H1 (cell line): ENCODE results near the gene UPP1. TPM values are rescaled to one million over a fixed set of nuclear protein-coding genes. Genes with fewer than 3 reads are reported as not detected.

Experiments used
- CTCF ChIA-PET: fragments of 300-600 bp; sonication (Branson Sonifier 250); formaldehyde crosslinking; loops from one replicate; lab custom pipeline; 2021; ENCODE audit not compliant: partially characterized antibody; lab: Charles Lee
- POLR2A ChIA-PET: fragments of 300-600 bp; sonication (Branson Sonifier 250); formaldehyde crosslinking; loops from one replicate; lab custom pipeline; 2021; ENCODE audit warnings: inconsistent platforms; ENCODE audit not compliant: partially characterized antibody; lab: Charles Lee
- DNase-seq, 2 experiments: peaks; one replicate each; pipeline versions ENCODE4 v3.0.0 to v3.0.0-alpha.2; 2010 to 2022; ENCODE audit warnings: low spot score in 2 of 2, low read depth in 1 of 2, mixed read lengths in 1 of 2
- FAIRE-seq: peaks from 2 replicates; lab custom pipeline; 2011; peaks lifted over from hg19 to GRCh38; lab: Jason Lieb, UNC
- H2AFZ ChIP-seq: 2 replicates; pipeline ENCODE4 v1.8.1; 2012; ENCODE audit warnings: low read length, inconsistent platforms
- H2AK5ac ChIP-seq: 2 replicates; pipeline ENCODE4 v1.6.1; 2013; ENCODE audit warnings: low read depth, low read length
- H2BK120ac ChIP-seq: replicated peaks from 2 replicates; pipeline ENCODE3; 2013; ENCODE audit warnings: low read depth, low read length, inconsistent platforms
- H2BK12ac ChIP-seq: 2 replicates; pipeline ENCODE4 v1.6.1; 2013; ENCODE audit warnings: low read depth, low read length
- H2BK15ac ChIP-seq: 2 replicates; pipeline ENCODE4 v1.6.1; 2013; ENCODE audit warnings: low read length
- H2BK20ac ChIP-seq: 2 replicates; pipeline ENCODE4 v1.6.1; 2013; ENCODE audit warnings: low read length
- H2BK5ac ChIP-seq: 2 replicates; pipeline ENCODE4 v1.6.1; 2013; ENCODE audit warnings: low read depth, low read length
- H3K14ac ChIP-seq: 2 replicates; pipeline ENCODE4 v1.6.1; 2013; ENCODE audit warnings: inconsistent platforms; ENCODE audit not compliant: insufficient read length
- H3K18ac ChIP-seq: 2 replicates; pipeline ENCODE4 v1.6.1; 2013; ENCODE audit warnings: low read length; ENCODE audit errors: extremely low read depth
- H3K23ac ChIP-seq: 2 replicates; pipeline ENCODE4 v1.6.1; 2013; ENCODE audit warnings: inconsistent platforms; ENCODE audit not compliant: insufficient read length
- H3K23me2 ChIP-seq: 2 replicates; pipeline ENCODE4 v1.6.1; 2013; ENCODE audit warnings: low read depth, low read length
- H3K27ac ChIP-seq: 2 replicates; pipeline ENCODE4 v1.6.1; 2011; ENCODE audit warnings: low read depth, low read length, inconsistent platforms
- H3K27me3 ChIP-seq, 4 experiments: replicated peaks in 1 of 4; 1 replicate in 1 of 4; 2 replicates in 3 of 4; pipeline versions ENCODE4 v1.6.1 to v1.8.1; 2011 to 2013; ENCODE audit warnings: low read length in 3 of 4, mild to moderate bottlenecking in 3 of 4, inconsistent platforms in 2 of 4, mixed read lengths in 2 of 4, moderate library complexity in 1 of 4; ENCODE audit not compliant: control insufficient read depth in 3 of 4, insufficient read depth in 3 of 4; ENCODE audit errors: extremely low read depth in 1 of 4
- H3K36me3 ChIP-seq, 4 experiments: 2 replicates each; pipeline versions ENCODE4 v1.6.1 to v1.8.1; 2011 to 2013; ENCODE audit warnings: mild to moderate bottlenecking in 4 of 4, low read length in 3 of 4, moderate library complexity in 2 of 4, control low read depth in 1 of 4, inconsistent platforms in 1 of 4; ENCODE audit not compliant: insufficient read depth in 4 of 4, control insufficient read depth in 2 of 4
- H3K4ac ChIP-seq: replicated peaks from 2 replicates; pipeline ENCODE3; 2013; ENCODE audit warnings: low read length, low read depth, mixed read lengths, inconsistent platforms; ENCODE audit not compliant: insufficient read length
- H3K4me1 ChIP-seq, 4 experiments: replicated peaks in 1 of 4; 1 replicate in 1 of 4; 2 replicates in 3 of 4; pipeline versions ENCODE4 v1.6.1 to v1.8.1; 2011 to 2013; ENCODE audit warnings: low read length in 3 of 4, inconsistent platforms in 2 of 4, mixed read lengths in 1 of 4; ENCODE audit not compliant: insufficient read depth in 4 of 4, control insufficient read depth in 3 of 4
- H3K4me2 ChIP-seq, 2 experiments: 2 replicates each; pipeline versions ENCODE4 v1.6.1 to v1.8.1; 2011 to 2013; ENCODE audit warnings: low read depth in 2 of 2, low read length in 2 of 2, control low read depth in 1 of 2, inconsistent platforms in 1 of 2, mild to moderate bottlenecking in 1 of 2; ENCODE audit not compliant: insufficient read depth in 1 of 2
- H3K4me3 ChIP-seq, 4 experiments: fragments of 200-600, 300-600 bp in 1 of 4; sonication (generic), shearing (Covaris generic), sonication (Bioruptor Twin) in 1 of 4; 2 replicates each; pipeline versions ENCODE4 v1.5.1 to v1.8.1; 2011 to 2016; ENCODE audit warnings: low read length in 4 of 4, low read depth in 3 of 4, control low read depth in 2 of 4, inconsistent platforms in 2 of 4, mild to moderate bottlenecking in 2 of 4, mixed read lengths in 1 of 4, moderate library complexity in 1 of 4; ENCODE audit not compliant: insufficient read depth in 2 of 4; ENCODE audit errors: extremely low read depth in 1 of 4
- H3K56ac ChIP-seq: replicated peaks from 2 replicates; pipeline ENCODE3; 2013; ENCODE audit warnings: low read depth, mild to moderate bottlenecking, mixed read lengths, low read length, inconsistent platforms; ENCODE audit not compliant: insufficient read length
- H3K79me1 ChIP-seq: 2 replicates; pipeline ENCODE4 v1.6.1; 2013; ENCODE audit warnings: low read depth, low read length, control low read depth
- H3K79me2 ChIP-seq, 2 experiments: 2 replicates each; pipeline versions ENCODE4 v1.6.1 to v1.8.1; 2012 to 2013; ENCODE audit warnings: low read length in 2 of 2, mild to moderate bottlenecking in 2 of 2, inconsistent platforms in 1 of 2; ENCODE audit not compliant: insufficient read depth in 2 of 2, control insufficient read depth in 1 of 2
- H3K9ac ChIP-seq, 4 experiments: replicated peaks in 1 of 4; 1 replicate in 1 of 4; 2 replicates in 3 of 4; pipeline versions ENCODE4 v1.6.1 to v1.8.1; 2011 to 2013; ENCODE audit warnings: low read depth in 3 of 4, low read length in 3 of 4, control low read depth in 2 of 4, mild to moderate bottlenecking in 2 of 4, moderate library complexity in 2 of 4, inconsistent platforms in 1 of 4; ENCODE audit errors: extremely low read depth in 1 of 4
- H3K9me3 ChIP-seq, 2 experiments: 2 replicates each; pipeline versions ENCODE4 v1.6.1 to v1.8.1; 2012 to 2013; ENCODE audit warnings: mild to moderate bottlenecking in 2 of 2, moderate library complexity in 2 of 2, control low read depth in 1 of 2, inconsistent platforms in 1 of 2, low read depth in 1 of 2, low read length in 1 of 2, mixed read lengths in 1 of 2; ENCODE audit not compliant: insufficient read depth in 2 of 2
- H4K20me1 ChIP-seq, 2 experiments: replicated peaks in 1 of 2; 2 replicates each; pipeline versions ENCODE3 to v1.8.1; 2011 to 2013; ENCODE audit warnings: inconsistent platforms in 2 of 2, low read length in 2 of 2, mild to moderate bottlenecking in 1 of 2; ENCODE audit not compliant: insufficient read depth in 2 of 2, control insufficient read depth in 1 of 2
- H4K5ac ChIP-seq: 2 replicates; pipeline ENCODE4 v1.6.1; 2013; ENCODE audit warnings: low read length, low read depth, mixed read lengths, inconsistent platforms; ENCODE audit not compliant: insufficient read length
- H4K8ac ChIP-seq: 2 replicates; pipeline ENCODE4 v1.8.0; 2013; ENCODE audit warnings: mild to moderate bottlenecking, moderate library complexity, low read length, inconsistent platforms; ENCODE audit not compliant: insufficient read depth; ENCODE audit errors: extremely low read depth
- H4K91ac ChIP-seq: replicated peaks from 2 replicates; pipeline ENCODE3; 2013; ENCODE audit warnings: low read length, mixed read lengths, inconsistent platforms; ENCODE audit not compliant: insufficient read length
- POLR2AphosphoS5 ChIP-seq: IDR thresholded peaks from 2 replicates; pipeline ENCODE4 v1.6.1; 2011; ENCODE audit warnings: low read depth, low read length
- YY1 ChIP-seq: IDR thresholded peaks from 2 replicates; pipeline ENCODE4 v1.6.1; 2011; ENCODE audit warnings: low read depth, mild to moderate bottlenecking, low read length
- WGBS, 2 experiments: shearing (Covaris generic) in 1 of 2; methylation state at CpG; one replicate each; pipeline versions ENCODE4 v1.1.6 to v1.1.7; 2013 to 2015; ENCODE audit warnings: low lambda C conversion rate in 2 of 2, mixed read lengths in 2 of 2, inconsistent platforms in 1 of 2, low coverage in 1 of 2, missing lambda C conversion rate in 1 of 2; ENCODE audit not compliant: insufficient replicate concordance in 2 of 2, insufficient coverage in 1 of 2, insufficient read length in 1 of 2; ENCODE audit errors: extremely low coverage in 1 of 2, missing lambda C conversion rate in 1 of 2; 5-methylcytosine and 5-hydroxymethylcytosine counted together
- polyA plus RNA-seq, 7 experiments: library from polyadenylated mRNA; depleted of rRNA in 3 of 7; stranded (reverse) in 5 of 7; unstranded in 2 of 7; fragments of >200 nt in 5 of 7; fragments of 200-250 nt in 2 of 7; gene quantifications; 1 replicate in 5 of 7; 2 replicates in 1 of 7; 4 replicates in 1 of 7; pipeline versions ENCODE4 v1.2.1 to v1.2.3, GENCODE V29; 2011 to 2013; ENCODE audit warnings: missing spikeins in 2 of 7, mixed read lengths in 2 of 7
- total RNA-seq: library from RNA; stranded (reverse); fragmentation: NEBNext Ultra II Directional; extraction: Animal tissue kit (Norgen Biotek cat#: 25700); gene quantifications from 2 replicates; pipeline ENCODE4 v1.2.1, GENCODE V29; 2021

Gene UPP1
- total and polyA plus RNA-seq, 2 of the 8 experiments (the other 6 are each of a cell fraction or from before 2014, with no cell fraction given) = 40.7 to 46.2 TPM

DNA sequence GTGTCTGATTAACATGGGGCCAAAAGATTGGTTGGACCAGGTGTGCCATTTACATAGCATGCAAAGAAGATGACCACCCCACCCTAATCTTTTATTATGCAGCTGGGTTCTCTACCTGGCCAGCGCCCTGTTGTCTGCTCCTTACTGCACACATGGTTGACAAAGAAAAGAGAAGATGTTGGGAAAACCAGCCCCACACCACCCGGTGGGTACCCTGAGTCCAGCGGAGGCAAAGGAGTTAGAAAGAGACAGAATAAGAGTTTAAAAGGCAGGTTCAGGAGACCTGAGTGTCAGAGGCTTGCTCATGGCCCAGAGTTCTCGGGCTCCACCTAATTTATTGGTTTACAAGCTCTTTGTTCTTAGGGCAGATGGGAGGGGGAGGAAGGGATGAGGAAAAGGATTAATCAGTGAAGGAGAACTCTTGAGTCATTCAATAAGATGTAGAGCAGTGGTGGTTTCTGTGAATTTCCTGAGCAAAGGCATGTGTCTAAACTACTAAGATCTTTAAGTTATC lies 58.1 kb downstream of the UPP1 start:
- Histone ChIP-seq H3K9me3 (peaks cover 3 to 6% of the 10 kb centered on the region in 2 experiments; a peak in 1 of 4 replicates), H2BK12ac (no peak overlapping the region), H2AFZ (no peak overlapping the region), H3K18ac (no peak overlapping the region), H3K14ac (no peak overlapping the region), H4K91ac (no peak overlapping the region), H3K79me2 (no peaks in the 10 kb centered on the region), H2BK15ac (no peak overlapping the region), H3K56ac (no peak overlapping the region), H2BK20ac (no peak overlapping the region), H4K5ac (no peak overlapping the region), H3K79me1 (no peaks in the 10 kb centered on the region), H3K23ac (no peak overlapping the region), H3K27me3 (no peaks in the 10 kb centered on the region), H3K23me2 (0 out of 2 replicates have a peak, but pooled peaks cover 2% of the 10 kb centered on the region), H4K20me1 (no peaks in the 10 kb centered on the region), H2BK120ac (no peak overlapping the region)
- 90% methylated on average over 4 of the region's 4 CpGs; no CpG with 5 or more reads in 1 of the 2 experiments for WGBS, 2 experiments
- FAIRE-seq = no peak
- ChIA-PET POLR2A (interaction anchor here (1.2 kb wide), 1 partner anchor 178 kb away, joined by 5 read pairs; no protein-coding TSS in a partner anchor), CTCF (interaction anchor here (0.6 to 0.7 kb wide), 2 partner anchors 10 to 15 kb away, joined by 3 read pairs; no protein-coding TSS in a partner anchor)
- DNase-seq = no peak
- TF ChIP-seq POLR2AphosphoS5 (no peak), YY1 (no peak)
- TF ChIP-seq, all 59 proteins: peak for 0
- Histone ChIP-seq H3K4me3 (no peak overlapping the region), H2BK5ac (peak overlapping the region; percentile 44; the same call in 1 of the 2 replicates), H3K4me1 (peaks cover 0 to 4% (median 0%) of the 10 kb centered on the region in 4 experiments; a peak in 1 of 7 replicates), H3K4ac (no peak overlapping the region), H3K4me2 (no peak overlapping the region), H3K36me3 (no peaks in the 10 kb centered on the region), H3K27ac (no peak overlapping the region), H2AK5ac (no peak overlapping the region), H3K9ac (no peak overlapping the region), H4K8ac (no peak overlapping the region)
